Measurements from ENCODE around the gene ZFP36L1. TPM values are rescaled to one million over a fixed set of nuclear protein-coding genes. Genes with fewer than 3 reads are reported as not detected.

The ZFP36L1 gene
- total RNA-seq, 1 donor from 2014 or later: 368 TPM

DNA sequence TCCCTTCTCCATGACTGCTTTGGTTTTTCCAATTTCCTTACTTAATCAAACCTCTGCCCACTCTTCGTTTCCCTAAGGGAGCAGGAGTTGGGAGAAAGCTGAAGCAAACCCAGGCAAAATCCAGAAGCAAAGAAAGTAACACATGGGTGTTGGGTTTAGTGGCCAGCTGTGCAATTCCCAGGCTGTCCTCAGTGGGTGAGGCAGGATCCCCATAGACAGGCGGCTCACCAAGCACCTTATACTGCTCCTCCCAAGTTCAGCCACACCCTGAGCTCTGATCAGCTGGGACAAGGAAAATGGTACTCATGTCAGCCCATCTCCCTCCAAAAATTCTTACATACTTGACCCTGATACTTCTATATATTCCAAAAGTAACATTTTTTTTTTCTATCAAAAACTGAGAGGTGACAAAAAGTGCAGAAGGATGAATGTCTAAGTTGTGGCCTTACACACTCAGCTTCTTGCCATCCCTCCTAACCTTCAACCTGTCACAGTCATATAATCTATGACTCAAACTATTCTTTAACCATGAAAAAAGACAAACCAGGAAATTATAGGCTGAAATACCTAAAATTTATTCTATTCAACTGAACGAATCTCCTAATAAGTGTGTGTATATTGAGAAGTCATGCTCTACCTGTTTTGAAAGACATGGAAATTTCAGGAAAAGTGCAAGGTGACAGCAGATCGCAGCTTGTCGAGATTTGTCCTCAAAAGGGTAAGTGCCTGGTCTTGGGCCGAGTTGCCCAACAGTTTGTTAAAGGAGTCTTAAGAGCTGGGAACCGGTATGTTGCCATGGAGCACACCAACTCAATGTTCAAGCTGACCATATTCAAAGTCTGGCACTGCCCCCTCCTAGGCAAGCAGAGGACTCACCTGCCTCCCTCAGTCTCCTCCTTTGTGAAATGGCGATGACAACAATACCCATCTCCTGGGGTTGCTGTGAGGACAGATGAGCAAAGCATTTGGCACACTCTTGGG is 17.6 kb upstream of the ZFP36L1 start:
- no peak for DNase-seq (ENCODE audit: low spot score, unreplicated experiment)
- no peak overlapping the region for H3K27ac Mint-ChIP-seq
- H3K27me3 Mint-ChIP-seq: no peaks in the 10 kb centered on the region
- H3K4me1 Mint-ChIP-seq (ENCODE audit: low read depth): peaks cover 23% of the 10 kb centered on the region
- H3K36me3 Mint-ChIP-seq (ENCODE audit: insufficient read depth): peaks cover 1% of the 10 kb centered on the region
- H3K9me3 Mint-ChIP-seq (ENCODE audit: low read depth): no peaks in the 10 kb centered on the region
- TF ChIP-seq, protein P1, sequence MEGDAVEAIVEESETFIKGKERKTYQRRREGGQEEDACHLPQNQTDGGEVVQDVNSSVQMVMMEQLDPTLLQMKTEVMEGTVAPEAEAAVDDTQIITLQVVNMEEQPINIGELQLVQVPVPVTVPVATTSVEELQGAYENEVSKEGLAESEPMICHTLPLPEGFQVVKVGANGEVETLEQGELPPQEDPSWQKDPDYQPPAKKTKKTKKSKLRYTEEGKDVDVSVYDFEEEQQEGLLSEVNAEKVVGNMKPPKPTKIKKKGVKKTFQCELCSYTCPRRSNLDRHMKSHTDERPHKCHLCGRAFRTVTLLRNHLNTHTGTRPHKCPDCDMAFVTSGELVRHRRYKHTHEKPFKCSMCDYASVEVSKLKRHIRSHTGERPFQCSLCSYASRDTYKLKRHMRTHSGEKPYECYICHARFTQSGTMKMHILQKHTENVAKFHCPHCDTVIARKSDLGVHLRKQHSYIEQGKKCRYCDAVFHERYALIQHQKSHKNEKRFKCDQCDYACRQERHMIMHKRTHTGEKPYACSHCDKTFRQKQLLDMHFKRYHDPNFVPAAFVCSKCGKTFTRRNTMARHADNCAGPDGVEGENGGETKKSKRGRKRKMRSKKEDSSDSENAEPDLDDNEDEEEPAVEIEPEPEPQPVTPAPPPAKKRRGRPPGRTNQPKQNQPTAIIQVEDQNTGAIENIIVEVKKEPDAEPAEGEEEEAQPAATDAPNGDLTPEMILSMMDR (IDR thresholded peaks at IDR 0.05; ENCODE audit: unreplicated experiment): no peak
- H3K4me3 Mint-ChIP-seq (ENCODE audit: low read depth): no peak overlapping the region

DNA sequence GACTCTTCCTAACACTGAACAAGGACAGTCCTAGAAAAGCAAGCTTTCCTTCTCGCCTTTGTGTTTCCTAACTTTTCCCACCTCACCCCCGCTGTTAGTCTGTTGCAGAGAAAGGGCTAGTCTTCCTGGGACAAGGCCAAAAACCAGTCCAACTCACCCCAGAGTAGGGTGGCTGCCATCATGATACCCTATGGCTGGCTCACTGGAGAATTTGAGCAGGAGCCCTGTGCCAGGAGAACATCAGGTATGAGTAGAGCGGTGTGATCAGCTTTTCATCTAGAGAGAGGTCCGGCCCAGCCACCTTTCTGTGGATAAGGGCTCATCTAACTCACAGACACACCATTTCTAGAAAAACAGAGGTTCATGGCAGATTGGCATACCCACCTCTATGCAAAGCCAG is 16.7 kb upstream of the ZFP36L1 start:
- no peak for DNase-seq (ENCODE audit: low spot score, unreplicated experiment)
- Mint-ChIP-seq H3K27me3 (no peaks in the 10 kb centered on the region), H3K4me3 (ENCODE audit: low read depth) (no peak overlapping the region), H3K9me3 (ENCODE audit: low read depth) (no peaks in the 10 kb centered on the region), H3K27ac (no peak overlapping the region), H3K36me3 (ENCODE audit: insufficient read depth) (peaks cover 1% of the 10 kb centered on the region), H3K4me1 (ENCODE audit: low read depth) (peaks cover 14% of the 10 kb centered on the region)
- TF ChIP-seq, protein P1 (IDR thresholded peaks at IDR 0.05; ENCODE audit: unreplicated experiment): no peak

DNA sequence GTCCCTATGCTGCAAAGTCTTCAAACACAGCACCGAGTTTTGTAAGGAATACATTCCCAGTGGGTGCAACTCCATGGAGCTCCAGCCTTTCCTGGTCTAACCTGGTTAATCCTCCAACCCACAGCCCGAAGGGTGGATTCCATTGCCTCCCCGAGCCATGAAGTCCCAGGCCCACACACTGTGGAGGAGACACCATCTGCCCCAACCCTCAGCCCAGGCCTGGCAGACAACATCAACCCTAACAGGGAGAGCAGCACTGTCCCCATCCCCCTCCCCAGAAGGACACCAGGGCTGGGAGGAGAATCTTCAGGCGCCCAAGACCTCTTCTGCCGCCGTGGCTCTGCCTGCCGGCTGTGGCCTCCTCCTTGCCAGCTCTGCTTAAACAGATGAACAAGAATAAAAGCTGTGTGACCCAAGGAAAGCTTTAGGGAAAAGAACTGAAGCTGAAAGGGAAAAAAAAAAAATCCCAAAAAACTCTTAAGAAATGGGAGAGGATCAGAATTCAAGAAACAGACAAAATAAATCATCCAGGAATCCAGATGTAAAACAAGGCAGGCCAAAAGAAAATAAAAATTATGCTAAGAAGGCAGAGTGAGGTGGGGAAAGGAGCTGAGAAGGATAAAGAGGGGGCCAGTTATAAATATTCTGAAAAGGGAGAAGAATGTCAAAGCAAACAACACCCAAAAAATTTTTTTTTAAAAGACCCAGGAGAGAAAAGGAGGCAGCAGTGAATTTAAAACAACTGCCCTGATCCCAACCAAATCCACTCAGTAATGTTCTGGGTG is 16.0 kb upstream of the ZFP36L1 start:
- H3K27ac Mint-ChIP-seq: no peak overlapping the region
- no peak for DNase-seq (ENCODE audit: low spot score, unreplicated experiment)
- H3K27me3 Mint-ChIP-seq: no peaks in the 10 kb centered on the region
- H3K9me3 Mint-ChIP-seq (ENCODE audit: low read depth): peaks cover 4% of the 10 kb centered on the region
- H3K4me3 Mint-ChIP-seq (ENCODE audit: low read depth): no peak overlapping the region
- TF ChIP-seq, protein P1 (IDR thresholded peaks at IDR 0.05; ENCODE audit: unreplicated experiment): no peak
- H3K4me1 Mint-ChIP-seq (ENCODE audit: low read depth): peaks cover 8% of the 10 kb centered on the region
- peaks cover 1% of the 10 kb centered on the region for H3K36me3 Mint-ChIP-seq (ENCODE audit: insufficient read depth)

DNA sequence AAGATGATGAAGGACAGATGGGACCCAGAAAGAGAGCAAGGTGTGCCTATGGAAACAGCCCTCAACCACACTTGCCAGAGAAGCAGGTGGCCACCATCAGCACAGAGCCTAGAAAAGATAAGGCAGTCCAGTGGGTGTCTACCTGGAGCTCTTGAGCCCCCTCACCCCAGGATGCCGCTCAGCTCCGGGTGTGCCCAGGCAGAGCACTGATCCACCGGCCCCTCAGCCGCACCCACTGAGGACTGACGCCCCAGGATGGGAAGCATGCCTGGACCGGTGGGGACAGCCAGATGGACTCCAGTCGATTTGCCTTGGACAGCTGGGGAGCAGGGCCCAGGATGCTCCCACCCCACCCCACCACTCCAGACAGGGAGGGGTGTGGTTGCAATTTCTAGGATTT is 15.1 kb upstream of the ZFP36L1 start:
- no peak overlapping the region for H3K27ac Mint-ChIP-seq
- H3K4me1 Mint-ChIP-seq (ENCODE audit: low read depth): peaks cover 7% of the 10 kb centered on the region
- TF ChIP-seq, protein P1 (IDR thresholded peaks at IDR 0.05; ENCODE audit: unreplicated experiment): no peak
- no peaks in the 10 kb centered on the region for H3K27me3 Mint-ChIP-seq
- H3K4me3 Mint-ChIP-seq (ENCODE audit: low read depth): no peak overlapping the region
- peaks cover 7% of the 10 kb centered on the region for H3K9me3 Mint-ChIP-seq (ENCODE audit: low read depth)
- DNase-seq (ENCODE audit: low spot score, unreplicated experiment): no peak
- H3K36me3 Mint-ChIP-seq (ENCODE audit: insufficient read depth): peaks cover 3% of the 10 kb centered on the region

DNA sequence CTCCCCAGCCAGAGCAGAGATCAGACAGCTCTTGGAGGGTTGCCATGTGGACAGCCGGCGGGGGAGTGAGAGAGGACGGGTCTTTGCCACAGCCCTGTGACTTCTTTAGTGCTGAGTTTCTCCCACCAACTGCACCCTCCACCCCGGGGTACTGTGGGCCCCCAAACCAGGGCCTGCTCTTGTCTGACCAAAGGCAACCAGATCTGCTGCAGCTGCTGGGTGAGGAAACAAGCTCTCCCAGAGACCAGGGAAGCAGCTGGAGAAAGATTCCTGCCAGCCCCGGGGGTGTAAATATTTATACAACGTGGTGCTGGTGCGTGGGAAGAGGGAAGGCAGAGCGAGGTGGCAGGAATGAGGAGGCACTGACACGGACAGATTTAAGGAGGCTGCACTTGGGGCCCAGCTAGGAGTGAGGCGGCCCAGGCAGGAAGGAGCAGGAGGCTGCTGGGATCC is 14.3 kb upstream of the ZFP36L1 start:
- Mint-ChIP-seq H3K4me1 (ENCODE audit: low read depth) (peaks cover 7% of the 10 kb centered on the region), H3K4me3 (ENCODE audit: low read depth) (no peak overlapping the region), H3K27me3 (no peaks in the 10 kb centered on the region), H3K9me3 (ENCODE audit: low read depth) (peaks cover 9% of the 10 kb centered on the region), H3K36me3 (ENCODE audit: insufficient read depth) (peaks cover 3% of the 10 kb centered on the region), H3K27ac (no peak overlapping the region)
- DNase-seq (ENCODE audit: low spot score, unreplicated experiment): no peak
- TF ChIP-seq, protein P1 (IDR thresholded peaks at IDR 0.05; ENCODE audit: unreplicated experiment): no peak
